Islet precursor cell (in vitro differentiated cells): ENCODE measurements around the gene RAB1B.
A peak's percentile ranks its signal among the peaks of the same experiment; 100 is the strongest.

Source experiments
- DNase-seq: peaks from one replicate; pipeline ENCODE4 v3.0.0-alpha.2; 2018

Gene RAB1B

DNA sequence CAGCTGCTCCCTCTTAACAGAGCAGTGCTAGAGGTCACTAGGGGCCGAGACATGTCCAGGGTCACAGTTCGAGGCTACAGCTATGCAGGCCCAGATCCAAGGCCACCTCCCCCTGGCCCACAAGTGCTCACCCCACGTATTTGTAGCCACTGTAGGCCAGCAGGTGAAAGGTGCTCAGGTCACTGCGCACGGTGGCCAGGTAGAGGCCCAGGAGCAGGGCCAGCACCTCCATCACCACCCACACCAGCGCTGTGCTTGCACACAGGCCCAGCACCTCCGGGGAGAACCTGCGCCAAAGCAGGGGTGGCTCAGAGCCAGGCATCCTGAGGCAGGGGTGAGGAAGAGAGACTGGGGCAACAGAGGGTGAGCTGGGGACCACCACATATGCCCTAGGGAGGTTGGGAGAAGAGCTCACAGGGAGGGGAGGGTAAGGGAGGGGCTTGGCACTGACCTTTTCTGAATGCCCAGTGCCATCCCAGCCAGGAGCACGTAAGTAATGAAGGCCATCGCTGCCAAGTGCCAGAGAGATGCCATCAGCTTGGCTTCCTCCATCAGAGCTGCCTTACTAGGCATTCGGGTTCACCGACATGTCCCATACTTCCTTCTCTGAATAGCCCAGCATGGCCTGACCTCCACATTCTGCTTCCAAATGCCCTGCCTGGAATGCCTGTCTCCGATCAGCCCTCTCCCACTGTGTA lies 17.0 kb downstream of the RAB1B start:
- DNase-seq: no peak

- no peak for DNase-seq
Observed at GRCh38 chr11:66286699-66287098, 18.3 kb downstream of the RAB1B start.

DNA sequence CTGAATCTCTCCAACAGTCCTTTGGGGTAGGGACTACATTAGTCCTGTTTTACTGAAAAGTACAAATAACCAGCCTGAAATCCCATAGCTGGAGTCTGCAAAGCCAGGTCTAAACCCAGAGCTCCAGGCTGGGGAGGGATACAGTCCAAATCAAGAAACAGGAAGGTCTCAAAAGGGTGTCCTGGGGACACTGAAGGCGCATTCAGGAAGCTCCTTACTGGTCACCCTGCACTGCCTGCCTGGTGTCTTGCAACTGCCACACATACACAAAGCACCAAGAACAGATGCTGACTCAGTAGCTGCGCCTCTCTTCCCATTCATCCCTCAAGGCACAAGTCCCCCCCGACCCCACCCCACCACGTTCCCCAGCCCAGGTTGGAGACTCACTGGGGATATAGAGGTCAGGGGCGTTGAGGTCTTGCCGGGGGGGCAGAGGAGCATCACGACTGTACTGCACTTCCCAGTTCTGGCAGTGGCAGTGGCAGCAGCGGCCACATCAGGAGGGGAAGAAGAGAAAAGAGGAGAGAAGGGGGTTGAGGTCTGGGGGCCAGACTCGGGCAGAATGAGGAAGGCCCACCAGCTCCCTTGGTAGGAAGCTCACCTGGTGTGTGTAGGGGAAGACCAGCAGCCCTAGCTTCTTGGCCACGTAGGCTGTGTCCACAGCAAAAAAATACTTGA lies 18.9 kb downstream of the RAB1B start:
- no peak for DNase-seq

GRCh38 chr11:66287889-66288670 lies 19.6 kb downstream of the RAB1B start:
- no peak for DNase-seq

DNA sequence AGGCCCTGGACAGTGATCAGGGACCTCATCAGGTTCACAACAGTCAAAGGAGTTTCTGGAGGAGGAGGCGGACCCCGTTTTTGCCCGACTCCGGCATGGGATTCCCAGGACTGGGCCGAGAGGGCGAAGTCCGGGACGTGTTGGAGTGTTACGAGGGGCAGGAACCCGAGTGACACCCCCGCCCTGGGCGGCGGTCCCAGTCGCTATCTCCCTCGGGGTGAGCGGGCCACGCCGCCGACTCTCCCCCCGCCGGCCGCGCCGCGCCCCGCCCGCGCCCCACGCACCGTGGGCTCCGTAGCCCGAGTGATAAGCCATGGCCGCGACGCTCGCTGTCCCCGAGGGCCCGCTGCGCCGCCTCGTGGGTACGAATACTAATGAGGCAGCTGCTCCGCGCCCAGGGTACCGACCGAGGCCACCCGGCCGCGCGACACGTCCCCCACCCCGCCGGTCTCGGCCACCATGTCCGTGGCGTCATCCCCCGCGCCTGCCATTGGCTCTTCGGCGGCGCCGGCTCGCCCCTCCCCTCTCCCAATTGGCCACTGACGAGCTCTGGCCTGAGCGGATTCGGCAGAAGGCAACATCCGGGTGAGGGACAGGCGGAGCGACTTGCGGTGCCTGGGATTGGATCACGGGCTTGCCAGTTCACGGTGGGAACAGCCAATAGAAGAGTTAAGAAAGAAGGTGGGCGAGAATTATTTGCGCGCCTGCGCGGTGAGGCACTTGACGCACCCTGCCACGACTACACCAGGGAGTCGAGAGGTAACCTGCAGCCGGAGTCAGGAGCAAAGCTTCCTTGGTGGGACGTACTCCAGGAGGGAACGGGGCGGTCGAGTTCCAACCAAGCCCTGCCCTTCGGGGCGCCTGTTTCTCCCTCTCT lies 20.5 kb downstream of the RAB1B start, which contains the start of gene YIF1A:
Gene YIF1A, minus strand, starts transcription at position 473 of the 877 bp plus-strand sequence. Its CDS starts 158 bp downstream, at position 315.
- DNase-seq: peak; percentile 100

GRCh38 chr11:66289548-66290329 lies 21.3 kb downstream of the RAB1B start:
- peak; percentile 95 for DNase-seq

- DNase-seq: no peak
Observed at GRCh38 chr11:66290330-66290621, 21.8 kb downstream of the RAB1B start.

- DNase-seq: no peak
Observed at GRCh38 chr11:66291303-66291705, 22.9 kb downstream of the RAB1B start.

DNA sequence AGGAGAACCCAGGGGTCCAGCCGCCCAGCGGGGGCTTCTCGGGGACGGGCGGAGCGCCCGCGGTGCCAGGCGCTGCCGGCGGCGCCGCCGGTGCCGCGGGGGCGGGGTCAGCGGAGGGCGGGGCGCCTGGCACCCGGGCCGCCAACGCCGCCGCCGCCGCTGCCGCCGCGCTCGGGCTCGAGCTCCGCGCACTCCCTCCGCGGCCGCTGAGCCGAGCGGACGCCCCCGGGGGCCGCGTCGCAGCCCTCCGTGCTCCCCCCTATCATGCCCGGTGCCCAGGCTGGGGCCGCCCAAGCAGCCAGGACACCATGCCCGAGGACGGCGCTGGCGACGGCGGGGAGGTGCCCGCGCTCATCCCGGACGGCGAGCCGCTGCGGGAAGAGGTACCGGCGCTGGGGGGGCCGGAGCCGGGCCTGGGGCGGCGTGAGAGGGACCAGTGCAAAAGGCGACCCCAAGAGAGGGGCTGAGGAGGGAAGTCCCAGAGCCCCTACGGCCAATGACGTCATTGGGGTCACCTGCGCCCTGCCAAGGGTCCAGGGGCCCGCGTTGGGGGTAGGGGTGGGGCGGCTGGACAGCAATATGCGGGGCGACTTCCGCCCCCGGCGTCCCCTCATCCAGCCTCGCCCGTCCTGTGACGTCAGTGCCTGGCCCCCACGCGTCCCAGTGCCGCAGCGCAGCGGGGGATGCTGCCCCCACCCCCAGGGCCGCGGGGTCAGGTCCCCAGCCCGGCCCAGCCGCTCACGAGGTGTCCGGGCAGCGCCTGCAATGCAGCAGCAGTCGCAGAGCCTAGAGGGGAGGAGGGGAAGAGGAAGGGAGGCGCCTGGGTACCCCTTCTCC lies 23.5 kb downstream of the RAB1B start, which contains the start of gene TMEM151A:
Gene TMEM151A, plus strand, starts transcription at position 189 of the 837 bp plus-strand sequence. Its CDS starts 120 bp downstream, at position 309.
- DNase-seq: no peak

GRCh38 chr11:66292543-66293332 lies 24.3 kb downstream of the RAB1B start:
- DNase-seq: no peak

DNA sequence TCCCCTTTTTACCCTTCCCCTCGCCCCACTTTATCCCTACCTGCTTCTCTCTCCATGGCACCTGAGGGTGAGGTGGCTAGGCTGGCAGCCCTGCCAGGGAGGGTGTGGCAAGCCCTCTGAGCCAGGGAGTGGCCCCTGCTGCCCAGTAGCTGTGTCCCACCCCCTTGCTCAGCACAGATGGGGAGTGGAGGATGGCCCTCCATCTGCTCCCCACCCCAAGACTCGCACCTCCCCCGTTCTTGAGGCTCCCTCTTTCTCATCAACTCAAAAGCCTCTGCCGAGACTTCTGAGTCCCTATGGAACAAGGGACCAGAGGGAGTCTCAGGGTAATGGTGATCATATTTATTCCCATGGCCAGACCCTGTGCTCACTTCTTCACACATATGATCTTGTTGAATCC lies 24.9 kb downstream of the RAB1B start:
- no peak for DNase-seq

DNA sequence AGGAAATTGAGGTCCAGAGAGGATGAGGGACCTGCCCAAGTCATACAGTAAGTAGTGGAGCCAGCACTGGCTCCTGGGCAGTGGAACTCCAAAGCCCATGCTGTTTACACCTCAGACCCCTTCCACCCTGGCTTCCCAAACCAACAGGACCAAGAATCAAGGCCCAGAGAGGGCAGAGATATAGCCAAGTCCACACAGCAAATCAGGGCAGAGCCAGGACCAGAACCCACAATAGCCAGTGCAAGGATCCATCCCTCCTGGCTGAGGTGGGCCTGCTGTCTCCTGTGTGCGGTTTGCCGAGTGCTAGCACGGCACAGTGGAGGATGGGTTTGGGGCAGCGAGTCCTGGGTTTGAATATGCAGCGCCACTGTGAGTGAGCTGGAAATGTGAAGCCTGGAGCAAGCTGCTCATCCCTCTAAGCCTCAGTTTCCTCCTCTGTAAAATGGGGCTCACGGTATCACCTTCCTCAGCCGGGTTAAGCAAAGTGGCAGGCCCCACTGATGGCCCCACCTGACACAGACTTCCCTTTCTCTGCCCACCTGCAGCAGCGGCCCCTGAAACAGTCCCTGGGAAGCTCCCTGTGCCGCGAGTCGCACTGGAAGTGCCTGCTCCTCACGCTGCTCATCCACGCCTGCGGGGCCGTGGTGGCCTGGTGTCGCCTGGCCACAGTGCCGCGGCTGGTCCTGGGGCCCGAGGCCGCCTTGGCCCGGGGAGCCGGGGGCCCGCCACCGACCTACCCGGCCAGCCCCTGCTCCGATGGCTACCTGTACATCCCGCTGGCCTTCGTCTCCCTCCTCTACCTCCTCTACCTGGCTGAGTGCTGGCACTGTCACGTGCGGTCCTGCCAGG lies 25.6 kb downstream of the RAB1B start:
- DNase-seq: no peak

- no peak for DNase-seq
Observed at GRCh38 chr11:66294626-66295620, 26.5 kb downstream of the RAB1B start.

- DNase-seq: no peak
Observed at GRCh38 chr11:66297610-66298009, 29.2 kb downstream of the RAB1B start.

DNA sequence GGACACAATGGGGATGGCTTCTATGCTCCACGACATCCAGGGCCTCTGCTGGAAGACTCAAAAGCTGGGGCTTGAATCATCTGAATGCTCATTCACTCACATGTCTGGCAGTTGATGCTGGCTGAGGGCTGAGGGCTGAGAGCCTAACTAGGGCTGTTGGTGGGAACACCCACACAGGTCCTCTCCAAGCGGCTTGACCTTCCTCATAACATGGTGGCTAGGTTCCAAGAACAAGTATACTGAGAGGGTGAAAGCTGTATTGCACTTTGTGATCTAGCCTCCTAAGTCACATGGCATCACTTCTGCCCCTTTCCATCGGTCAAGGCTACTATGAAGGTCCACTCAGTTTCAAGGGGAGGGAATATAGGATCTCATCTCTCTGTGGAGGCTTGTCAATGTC lies 30.7 kb downstream of the RAB1B start:
- no peak for DNase-seq

DNA sequence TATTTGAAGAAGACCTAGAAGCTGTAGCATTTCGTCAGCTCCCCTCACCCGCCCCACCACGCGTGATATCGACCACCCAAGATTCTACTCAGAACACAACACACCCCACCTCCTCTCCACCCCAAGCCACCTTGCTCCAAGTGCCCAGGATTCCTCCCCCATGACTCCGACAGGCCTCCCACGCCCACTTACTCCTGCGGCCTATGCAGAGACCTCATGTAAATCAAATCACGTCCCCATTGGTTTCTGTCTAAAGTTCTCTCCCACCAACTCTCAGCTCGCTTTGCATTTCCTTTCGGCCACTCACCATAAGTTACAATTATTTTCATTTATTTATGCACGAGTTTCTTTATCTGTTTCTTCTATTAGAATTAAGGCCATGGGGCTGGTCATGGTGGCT lies 34.2 kb downstream of the RAB1B start:
- DNase-seq: no peak

DNA sequence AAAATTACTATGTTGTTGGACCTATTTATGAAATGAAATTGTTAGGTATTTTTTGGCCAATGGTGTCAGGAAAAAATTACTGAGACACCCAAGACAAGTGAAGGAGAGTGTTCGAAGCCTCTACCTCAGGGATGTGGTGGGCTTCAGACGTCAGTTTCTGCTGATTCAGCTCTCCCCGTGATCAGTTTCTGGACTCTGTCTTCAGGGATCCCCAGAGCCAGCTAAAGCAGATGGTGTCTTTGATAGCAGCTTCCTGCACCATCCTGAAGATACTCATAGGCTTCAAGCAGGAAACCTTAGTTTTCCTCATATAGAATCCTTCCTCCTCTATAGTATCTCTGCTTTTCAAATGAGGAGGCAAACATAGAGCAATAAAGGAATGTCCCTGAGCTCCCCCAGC lies 41.0 kb downstream of the RAB1B start:
- no peak for DNase-seq

- DNase-seq: no peak
Observed at GRCh38 chr11:66310324-66310723, 41.9 kb downstream of the RAB1B start.
